Sigmoid colon (tissue), 7 donors: ENCODE measurements around the gene ABHD6. TPM values are rescaled to one million over a fixed set of nuclear protein-coding genes. Genes with fewer than 3 reads are reported as not detected.

ENCODE experiments used
- DNase-seq: peaks from one replicate; pipeline ENCODE4 v3.0.0-alpha.2; 2019
- H3K27ac ChIP-seq, 4 donors: fragments of 200-600 bp; sonication (generic); one replicate each; pipeline ENCODE4 v1.5.1; 2016 to 2019; ENCODE audit warnings: mild to moderate bottlenecking in 1 of 4
- H3K27me3 ChIP-seq, 3 donors: fragments of 200-600 bp; sonication (generic); one replicate each; pipeline ENCODE4 v1.5.1; 2019; ENCODE audit warnings: mild to moderate bottlenecking in 1 of 3
- H3K36me3 ChIP-seq, 4 donors: fragments of 200-600 bp; sonication (generic); one replicate each; pipeline ENCODE4 v1.5.1; 2016 to 2019
- H3K4me1 ChIP-seq, 4 donors: fragments of 200-600 bp; sonication (generic); one replicate each; pipeline ENCODE4 v1.5.1; 2017 to 2019
- H3K4me3 ChIP-seq, 4 donors: fragments of 200-600 bp; sonication (generic); one replicate each; pipeline ENCODE4 v1.5.1; 2017 to 2019; ENCODE audit warnings: mild to moderate bottlenecking in 2 of 4, moderate library complexity in 1 of 4
- H3K9me3 ChIP-seq, 4 donors: fragments of 200-600 bp in 3 of 4; sonication (generic) in 3 of 4; one replicate each; pipeline versions ENCODE4 v1.5.1 to v1.6.1; 2013 to 2019
- EP300 ChIP-seq, 4 donors: sonication (generic); formaldehyde crosslinking; IDR thresholded peaks; one replicate each; pipeline ENCODE4 v1.6.1; 2017; ENCODE audit warnings: antibody characterized with exemption in 4 of 4
- POLR2A ChIP-seq, 2 donors: fragments of 450-650 bp; IDR thresholded peaks; one replicate each; pipeline ENCODE4 v1.6.1; 2016; ENCODE audit warnings: antibody characterized with exemption in 2 of 2, mild to moderate bottlenecking in 2 of 2, moderate library complexity in 2 of 2
- POLR2AphosphoS5 ChIP-seq, 4 donors: sonication (generic); formaldehyde crosslinking; IDR thresholded peaks; one replicate each; pipeline ENCODE4 v1.6.1; 2017; ENCODE audit warnings: antibody characterized with exemption in 4 of 4
- WGBS, 2 donors: extraction: QIAGEN DNeasy Blood & Tissue Kit; methylation state at CpG; one replicate each; pipeline ENCODE4 v1.1.7; 2013; 5-methylcytosine and 5-hydroxymethylcytosine counted together
- intact Hi-C: fragments of 100-400 bp; cut with DNase I; formaldehyde crosslinking; loops from one replicate; pipeline ENCODE4 v1.15.1; 2023
- polyA plus RNA-seq, 3 donors: library from polyadenylated mRNA; stranded (reverse); fragments of 200-250 nt; gene quantifications; one replicate each; pipeline ENCODE4 v1.2.3, GENCODE V29; 2013
- total RNA-seq, 4 donors: library from RNA; depleted of rRNA; stranded (reverse); fragments of >200 nt; gene quantifications; one replicate each; pipeline ENCODE4 v1.1.0, GENCODE V29; 2016
- TF ChIP-seq, protein P1 (sequence below), 4 experiments: fragments of 450-650 bp in 3 of 4; fragments of 200-600 bp in 1 of 4; IDR thresholded peaks; one replicate each; pipeline ENCODE4 v1.5.1; 2016 to 2019; ENCODE audit warnings: antibody characterized with exemption in 4 of 4, mild to moderate bottlenecking in 3 of 4, moderate library complexity in 2 of 4
- donor health status: healthy with polysubstance abuse.
- donor health status: Bipolar disorder and iron deficiency.
- donor health status: healthy.

The ABHD6 gene
- total and polyA plus RNA-seq, 7 donors: 6.0 to 47.4 (median 15.4) TPM

DNA sequence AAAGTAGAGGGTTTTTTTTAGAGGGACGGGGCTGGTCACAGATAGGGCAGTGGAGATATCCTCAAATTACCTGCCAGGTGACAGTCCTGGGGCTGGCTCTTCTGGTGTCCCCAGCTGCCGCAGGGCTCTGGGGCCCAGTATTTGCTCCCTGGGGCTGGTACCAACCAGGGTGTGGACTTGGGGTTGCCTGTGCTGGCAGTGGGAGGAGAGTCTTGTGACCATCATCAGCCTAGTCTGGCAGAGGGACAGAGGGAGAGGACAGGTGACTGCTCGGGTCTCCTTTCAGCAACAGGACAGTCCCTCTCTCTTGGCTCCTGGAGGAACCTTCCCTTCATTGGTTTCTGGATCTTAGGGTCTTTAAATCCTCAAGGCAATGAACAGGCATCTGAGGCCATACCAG is 60.6 kb downstream of the ABHD6 start:
- H3K9me3 ChIP-seq: no peaks in the 10 kb centered on the region
- no peak overlapping the region for H3K27ac ChIP-seq
- 48 to 67% methylated on average over 3 of the region's 3 CpGs for WGBS, 2 donors
- H3K4me1 ChIP-seq: peaks cover 0 to 3% (median 1%) of the 10 kb centered on the region in 4 donors
- intact Hi-C loops: no loop called here
- no peaks in the 10 kb centered on the region for H3K27me3 ChIP-seq
- peaks cover 0 to 7% (median 0%) of the 10 kb centered on the region in 4 donors for H3K36me3 ChIP-seq
- no peak overlapping the region for H3K4me3 ChIP-seq
- TF ChIP-seq, protein P1, sequence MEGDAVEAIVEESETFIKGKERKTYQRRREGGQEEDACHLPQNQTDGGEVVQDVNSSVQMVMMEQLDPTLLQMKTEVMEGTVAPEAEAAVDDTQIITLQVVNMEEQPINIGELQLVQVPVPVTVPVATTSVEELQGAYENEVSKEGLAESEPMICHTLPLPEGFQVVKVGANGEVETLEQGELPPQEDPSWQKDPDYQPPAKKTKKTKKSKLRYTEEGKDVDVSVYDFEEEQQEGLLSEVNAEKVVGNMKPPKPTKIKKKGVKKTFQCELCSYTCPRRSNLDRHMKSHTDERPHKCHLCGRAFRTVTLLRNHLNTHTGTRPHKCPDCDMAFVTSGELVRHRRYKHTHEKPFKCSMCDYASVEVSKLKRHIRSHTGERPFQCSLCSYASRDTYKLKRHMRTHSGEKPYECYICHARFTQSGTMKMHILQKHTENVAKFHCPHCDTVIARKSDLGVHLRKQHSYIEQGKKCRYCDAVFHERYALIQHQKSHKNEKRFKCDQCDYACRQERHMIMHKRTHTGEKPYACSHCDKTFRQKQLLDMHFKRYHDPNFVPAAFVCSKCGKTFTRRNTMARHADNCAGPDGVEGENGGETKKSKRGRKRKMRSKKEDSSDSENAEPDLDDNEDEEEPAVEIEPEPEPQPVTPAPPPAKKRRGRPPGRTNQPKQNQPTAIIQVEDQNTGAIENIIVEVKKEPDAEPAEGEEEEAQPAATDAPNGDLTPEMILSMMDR (IDR thresholded peaks at IDR 0.05): no peak
- TF ChIP-seq EP300 (IDR thresholded peaks at IDR 0.05) (no peak), POLR2AphosphoS5 (IDR thresholded peaks at IDR 0.05) (no peak), POLR2A (IDR thresholded peaks at IDR 0.05) (no peak)
- no peak for DNase-seq

DNA sequence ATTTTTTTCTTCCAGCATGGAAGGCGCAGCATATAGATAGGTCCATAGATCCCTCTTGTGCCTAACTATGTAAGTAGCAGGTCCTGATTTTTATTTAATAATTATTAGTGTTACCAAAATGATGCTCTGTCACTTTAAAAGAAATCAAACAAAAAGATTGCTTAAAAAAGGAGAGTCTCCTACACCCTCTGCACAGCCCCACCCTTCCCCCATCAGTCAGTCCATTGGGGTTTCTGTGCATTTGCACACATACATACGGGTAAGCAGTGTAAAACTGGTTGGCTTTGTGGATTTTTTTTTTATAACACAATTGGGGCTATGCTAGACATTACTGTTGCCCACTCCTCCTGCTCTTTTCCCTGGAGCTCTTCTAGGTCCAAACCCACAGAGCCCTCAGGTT is 61.5 kb downstream of the ABHD6 start:
- intact Hi-C loops: no loop called here
- Histone ChIP-seq H3K27ac (no peak overlapping the region), H3K4me1 (peaks cover 0 to 3% (median 1%) of the 10 kb centered on the region in 4 donors), H3K4me3 (no peak overlapping the region), H3K27me3 (no peaks in the 10 kb centered on the region), H3K9me3 (no peaks in the 10 kb centered on the region), H3K36me3 (peaks cover 0 to 1% (median 0%) of the 10 kb centered on the region in 4 donors)
- DNase-seq: no peak
- 55 to 71% methylated on average over 2 of the region's 2 CpGs for WGBS, 2 donors
- TF ChIP-seq POLR2AphosphoS5 (IDR thresholded peaks at IDR 0.05): no peak
- no peak for TF ChIP-seq EP300 (IDR thresholded peaks at IDR 0.05)
- no peak for TF ChIP-seq POLR2A (IDR thresholded peaks at IDR 0.05)
- TF ChIP-seq, protein P1 (IDR thresholded peaks at IDR 0.05): no peak

DNA sequence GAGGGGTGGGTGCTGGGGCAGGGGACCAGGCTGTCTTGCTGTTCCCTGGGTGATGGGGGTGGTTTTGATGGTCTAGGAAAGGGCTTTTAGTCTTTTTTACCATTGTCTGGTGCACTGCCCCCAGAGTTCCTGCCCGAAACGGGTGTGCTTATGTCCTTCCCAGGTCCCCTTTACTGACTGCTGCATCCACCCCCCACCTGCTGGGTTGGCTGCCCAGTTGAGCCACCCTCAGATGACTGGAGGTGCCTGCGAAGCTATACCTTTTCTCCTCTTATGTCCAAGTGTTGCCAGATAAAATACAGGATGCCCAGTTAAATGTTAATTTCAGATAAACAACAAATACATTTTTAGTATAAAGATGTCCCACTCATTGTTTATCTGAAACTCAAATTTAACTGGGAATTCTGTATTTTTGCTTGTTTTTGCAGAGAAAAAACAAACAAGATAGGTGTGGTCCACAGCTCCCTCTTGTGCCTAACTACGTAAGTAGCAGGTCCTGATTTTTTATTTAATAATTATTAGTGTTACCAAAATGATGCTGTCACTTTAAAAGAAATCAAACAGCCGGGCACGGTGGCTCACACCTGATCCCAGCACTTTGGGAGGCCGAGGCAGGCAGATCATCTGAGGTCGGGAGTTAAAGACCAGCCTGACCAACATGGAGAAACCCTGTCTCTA is 62.4 kb downstream of the ABHD6 start:
- no peaks in the 10 kb centered on the region for H3K36me3 ChIP-seq
- intact Hi-C loops: loop anchor here (1.0 kb wide), 1 partner anchor 62 kb away; no protein-coding TSS in a partner anchor

DNA sequence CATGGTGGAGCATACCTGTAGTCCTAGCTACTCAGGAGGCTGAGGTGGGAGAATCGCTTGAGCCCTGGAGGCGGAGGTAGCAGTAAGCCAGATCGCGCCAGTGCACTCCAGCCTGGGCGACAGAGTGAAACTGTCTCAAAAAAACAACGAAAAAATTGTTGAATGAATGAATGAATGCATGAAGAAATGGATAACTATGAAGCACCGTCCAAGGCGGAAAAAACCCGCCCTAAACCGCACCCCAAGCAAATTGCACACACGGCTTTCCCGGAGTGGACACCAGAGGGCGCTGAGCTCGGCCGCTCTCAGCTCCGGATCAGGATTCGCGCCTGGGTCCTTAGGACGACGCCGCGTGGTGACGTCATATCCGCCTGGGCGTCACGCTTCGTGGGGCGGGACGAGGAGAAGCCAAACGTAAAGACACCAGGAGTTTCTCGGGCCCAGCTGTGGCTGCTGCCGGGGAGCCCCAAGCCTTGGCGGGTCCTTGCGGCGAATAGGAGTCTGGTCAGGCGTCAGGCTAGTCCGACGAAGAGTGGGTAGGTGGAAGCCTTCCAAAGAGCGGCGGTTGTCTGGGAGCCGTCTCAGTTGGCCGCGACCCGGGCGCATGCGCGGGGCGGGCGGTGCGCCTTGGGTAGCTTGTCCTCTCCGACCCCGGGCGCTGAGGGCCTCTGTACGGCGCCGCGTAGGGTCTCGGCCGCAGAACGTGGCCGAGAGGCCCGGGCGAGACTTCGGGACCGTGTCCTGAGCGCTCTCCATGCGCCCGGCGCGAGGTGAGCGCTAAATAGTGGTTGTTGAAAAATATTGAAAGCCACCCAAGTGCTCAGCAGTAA is 68.5 kb downstream of the ABHD6 start, which contains the start of the genes HTD2 and RPP14:
Gene HTD2, plus strand, starts transcription at position 639 of the 830 bp plus-strand sequence. CDS start 11,094 bp downstream, outside the sequence.
Gene RPP14, plus strand, starts transcription at position 364 of the 830 bp plus-strand sequence. CDS start 4,085 bp downstream, outside the sequence.
- peaks cover 0 to 32% (median 30%) of the 10 kb centered on the region in 4 donors for H3K4me1 ChIP-seq
- H3K27me3 ChIP-seq: no peaks in the 10 kb centered on the region
- TF ChIP-seq, protein P1 (IDR thresholded peaks at IDR 0.05): peak; percentile 90 to 98 (median 92)
- TF ChIP-seq EP300 (IDR thresholded peaks at IDR 0.05) (peak in 1 of 4 donors; percentile 31), POLR2AphosphoS5 (IDR thresholded peaks at IDR 0.05) (peak; percentile 69 to 92 (median 86)), POLR2A (IDR thresholded peaks at IDR 0.05) (peak; percentile 60 to 62)
- H3K4me3 ChIP-seq: peak within 1 kb of the TSS; percentile 65 to 96 (median 77)
- intact Hi-C loops: loop anchor here (2.0 to 5.0 kb wide), 3 partner anchors 69 to 299 kb away; partner anchors contain the start of genes ABHD6 and FLNB
- H3K27ac ChIP-seq: peak within 1 kb of the TSS; percentile 89 to 98 (median 96)
- no peaks in the 10 kb centered on the region for H3K9me3 ChIP-seq
- 5% methylated on average over 71 of the region's 71 CpGs for WGBS, 2 donors
- DNase-seq: peak; percentile 99
- H3K36me3 ChIP-seq: peaks cover 1 to 8% (median 5%) of the 10 kb centered on the region in 4 donors

More for the DNA sequence above, 62.4 kb downstream of the ABHD6 start:
- Histone ChIP-seq H3K27me3 (no peaks in the 10 kb centered on the region), H3K4me1 (peaks cover 0 to 3% (median 1%) of the 10 kb centered on the region in 4 donors), H3K27ac (no peak overlapping the region), H3K4me3 (no peak overlapping the region), H3K9me3 (no peaks in the 10 kb centered on the region)
- DNase-seq: no peak
- 13 to 20% methylated on average over 8 of the region's 8 CpGs for WGBS, 2 donors
- TF ChIP-seq POLR2A (IDR thresholded peaks at IDR 0.05) (no peak), EP300 (IDR thresholded peaks at IDR 0.05) (no peak), POLR2AphosphoS5 (IDR thresholded peaks at IDR 0.05) (no peak)
- TF ChIP-seq, protein P1 (IDR thresholded peaks at IDR 0.05): peak; percentile 26 to 57 (median 44)
